OCI-LY1 (cell line): ENCODE results near the gene KIF16B.

ENCODE experiments used
- H2AFZ ChIP-seq: fragments of 200-600 bp; sonication (generic), shearing (Covaris generic); 2 replicates; pipeline ENCODE4 v1.6.0; 2014; ENCODE audit warnings: antibody characterized with exemption, mild to moderate bottlenecking, low read length
- H3F3A ChIP-seq: fragments of 200-600 bp; sonication (generic), shearing (Covaris generic); 2 replicates; pipeline ENCODE4 v1.6.0; 2014; ENCODE audit warnings: mild to moderate bottlenecking, antibody characterized with exemption, low read length, moderate library complexity; ENCODE audit not compliant: insufficient read depth
- H3K27ac ChIP-seq: fragments of 200-600 bp; sonication (generic); 2 replicates; pipeline ENCODE4 v1.5.1; 2014; ENCODE audit warnings: low read length, mixed run types, mild to moderate bottlenecking, low read depth; ENCODE audit not compliant: poor library complexity, severe bottlenecking
- H3K27me3 ChIP-seq: fragments of 200-600 bp; sonication (generic); 2 replicates; pipeline ENCODE4 v1.6.0; 2014; ENCODE audit warnings: antibody characterized with exemption, mild to moderate bottlenecking, low read length, moderate library complexity; ENCODE audit not compliant: insufficient read depth
- H3K36me3 ChIP-seq: fragments of 200-600 bp; sonication (generic); 2 replicates; pipeline ENCODE4 v1.6.1; 2014; ENCODE audit warnings: mild to moderate bottlenecking, antibody characterized with exemption, low read length, moderate library complexity, mixed read lengths; ENCODE audit not compliant: insufficient read depth
- H3K4me1 ChIP-seq: fragments of 200-600 bp; sonication (generic); 2 replicates; pipeline ENCODE4 v1.5.1; 2014; ENCODE audit warnings: mild to moderate bottlenecking, low read length, moderate library complexity; ENCODE audit not compliant: insufficient read depth, severe bottlenecking
- H3K4me2 ChIP-seq: fragments of 200-600 bp; sonication (generic), shearing (Covaris generic); 2 replicates; pipeline ENCODE4 v1.6.1; 2014; ENCODE audit warnings: low read length
- H3K4me3 ChIP-seq: fragments of 200-600 bp; sonication (generic); 2 replicates; pipeline ENCODE4 v1.5.1; 2014; ENCODE audit warnings: low read length, low read depth, mild to moderate bottlenecking, mixed read lengths; ENCODE audit not compliant: poor library complexity, severe bottlenecking
- H3K79me2 ChIP-seq: fragments of 200-600 bp; shearing (Covaris generic); 2 replicates; pipeline ENCODE4 v1.6.1; 2016; ENCODE audit warnings: mixed run types, low read length, mixed read lengths; ENCODE audit not compliant: insufficient read depth
- H3K9ac ChIP-seq: fragments of 200-600 bp; sonication (generic), shearing (Covaris generic); 2 replicates; pipeline ENCODE4 v1.6.1; 2014; ENCODE audit warnings: mild to moderate bottlenecking, low read length, mixed read lengths
- H3K9me2 ChIP-seq: fragments of 200-600 bp; sonication (generic), shearing (Covaris generic); 2 replicates; pipeline ENCODE4 v1.6.1; 2014; ENCODE audit warnings: low read depth, mild to moderate bottlenecking, low read length, mixed read lengths
- H3K9me3 ChIP-seq: fragments of 200-600 bp; shearing (Covaris generic); 2 replicates; pipeline ENCODE4 v1.6.1; 2014; ENCODE audit warnings: low read length, mixed read lengths
- H4K20me1 ChIP-seq: fragments of 200-600 bp; sonication (generic), shearing (Covaris generic); 2 replicates; pipeline ENCODE4 v1.6.0; 2016; ENCODE audit warnings: mild to moderate bottlenecking, low read length; ENCODE audit not compliant: insufficient read depth
- EZH2 ChIP-seq: fragments of 200-600 bp; sonication (generic), shearing (Covaris generic); IDR thresholded peaks from 2 replicates; pipeline ENCODE4 v1.8.0; 2017; ENCODE audit warnings: borderline replicate concordance, mixed run types, mild to moderate bottlenecking, antibody characterized with exemption, low read length, moderate library complexity, mixed read lengths
- TF ChIP-seq, protein P1 (sequence below): fragments of 200-600 bp; sonication (generic), shearing (Covaris generic); IDR thresholded peaks from 2 replicates; pipeline ENCODE4 v1.5.1; 2017; ENCODE audit warnings: mild to moderate bottlenecking, antibody characterized with exemption, low read length, moderate library complexity, mixed read lengths

KIF16B gene

DNA sequence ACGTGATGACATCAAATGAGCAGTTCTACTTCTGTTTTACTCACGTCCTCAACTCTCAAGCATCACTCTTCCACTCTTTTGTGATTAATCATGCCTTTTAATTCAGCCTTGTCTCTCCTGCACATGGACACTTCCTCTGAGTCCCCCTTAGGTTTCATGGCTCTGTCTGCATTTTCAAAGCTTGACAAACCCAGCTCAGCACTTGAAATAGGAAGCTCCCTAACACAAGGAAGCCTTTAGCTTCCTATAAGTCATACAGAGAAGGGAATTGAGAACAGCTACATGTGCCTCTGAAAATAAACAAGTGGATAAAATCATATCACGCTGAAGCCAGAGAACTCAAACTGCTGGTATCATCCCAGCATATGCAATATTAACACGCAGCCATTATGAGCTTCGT, 21.2 kb downstream of the KIF16B start:
- H3K4me3 ChIP-seq = no peak overlapping the region
- H3K36me3 ChIP-seq = no peaks in the 10 kb centered on the region
- H3K27me3 ChIP-seq = no peaks in the 10 kb centered on the region
- H3K9me3 ChIP-seq = peaks cover 4% of the 10 kb centered on the region; the same call in 1 of the 2 replicates
- TF ChIP-seq, protein P1, sequence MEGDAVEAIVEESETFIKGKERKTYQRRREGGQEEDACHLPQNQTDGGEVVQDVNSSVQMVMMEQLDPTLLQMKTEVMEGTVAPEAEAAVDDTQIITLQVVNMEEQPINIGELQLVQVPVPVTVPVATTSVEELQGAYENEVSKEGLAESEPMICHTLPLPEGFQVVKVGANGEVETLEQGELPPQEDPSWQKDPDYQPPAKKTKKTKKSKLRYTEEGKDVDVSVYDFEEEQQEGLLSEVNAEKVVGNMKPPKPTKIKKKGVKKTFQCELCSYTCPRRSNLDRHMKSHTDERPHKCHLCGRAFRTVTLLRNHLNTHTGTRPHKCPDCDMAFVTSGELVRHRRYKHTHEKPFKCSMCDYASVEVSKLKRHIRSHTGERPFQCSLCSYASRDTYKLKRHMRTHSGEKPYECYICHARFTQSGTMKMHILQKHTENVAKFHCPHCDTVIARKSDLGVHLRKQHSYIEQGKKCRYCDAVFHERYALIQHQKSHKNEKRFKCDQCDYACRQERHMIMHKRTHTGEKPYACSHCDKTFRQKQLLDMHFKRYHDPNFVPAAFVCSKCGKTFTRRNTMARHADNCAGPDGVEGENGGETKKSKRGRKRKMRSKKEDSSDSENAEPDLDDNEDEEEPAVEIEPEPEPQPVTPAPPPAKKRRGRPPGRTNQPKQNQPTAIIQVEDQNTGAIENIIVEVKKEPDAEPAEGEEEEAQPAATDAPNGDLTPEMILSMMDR = no peak
- TF ChIP-seq EZH2 = no peak
- no peak overlapping the region for H2AFZ ChIP-seq
- no peak overlapping the region for H3K4me2 ChIP-seq
- no peaks in the 10 kb centered on the region for H4K20me1 ChIP-seq
- no peaks in the 10 kb centered on the region for H3K79me2 ChIP-seq
- no peaks in the 10 kb centered on the region for H3F3A ChIP-seq
- no peak overlapping the region for H3K27ac ChIP-seq
- no peaks in the 10 kb centered on the region for H3K9me2 ChIP-seq
- no peak overlapping the region for H3K9ac ChIP-seq
- no peaks in the 10 kb centered on the region for H3K4me1 ChIP-seq

GRCh38 chr20:16551607-16552006, 21.6 kb downstream of the KIF16B start:
- TF ChIP-seq EZH2 = no peak
- TF ChIP-seq, protein P1 = no peak
- Histone ChIP-seq H3K4me1 (no peaks in the 10 kb centered on the region), H3K9me2 (no peaks in the 10 kb centered on the region), H3K9ac (no peak overlapping the region), H3K9me3 (peaks cover 4% of the 10 kb centered on the region; the same call in 1 of the 2 replicates), H3K27me3 (no peaks in the 10 kb centered on the region), H3K4me2 (no peak overlapping the region), H4K20me1 (no peaks in the 10 kb centered on the region), H3K4me3 (no peak overlapping the region), H3K36me3 (no peaks in the 10 kb centered on the region), H3K79me2 (no peaks in the 10 kb centered on the region), H3K27ac (no peak overlapping the region), H3F3A (no peaks in the 10 kb centered on the region), H2AFZ (no peak overlapping the region)

- no peaks in the 10 kb centered on the region for H3K4me1 ChIP-seq
- H3K27me3 ChIP-seq = no peaks in the 10 kb centered on the region
- H3K9me2 ChIP-seq = no peaks in the 10 kb centered on the region
- no peak overlapping the region for H3K4me2 ChIP-seq
- no peak overlapping the region for H3K4me3 ChIP-seq
- no peaks in the 10 kb centered on the region for H3K79me2 ChIP-seq
- no peak overlapping the region for H3K27ac ChIP-seq
- H4K20me1 ChIP-seq = no peaks in the 10 kb centered on the region; the same call in 1 of the 2 replicates
- H3K9ac ChIP-seq = no peak overlapping the region
- TF ChIP-seq, protein P1 = no peak
- TF ChIP-seq EZH2 = no peak
- H3F3A ChIP-seq = no peaks in the 10 kb centered on the region
- no peak overlapping the region for H2AFZ ChIP-seq
- H3K9me3 ChIP-seq = no peaks in the 10 kb centered on the region
- H3K36me3 ChIP-seq = no peaks in the 10 kb centered on the region
Measured at GRCh38 chr20:16548068-16548672, 25.1 kb downstream of the KIF16B start.
